Measurements from ENCODE around the gene TLE1.

- no peak for TF ChIP-seq CTCF (IDR thresholded peaks at IDR 0.05)
- TF ChIP-seq CBFB (CRISPR knock-in tag; IDR thresholded peaks at IDR 0.05; ENCODE audit: low read depth) = no peak
- no peak for TF ChIP-seq IRF2 (CRISPR knock-in tag; IDR thresholded peaks at IDR 0.05; ENCODE audit: borderline replicate concordance, low read depth)
- TF ChIP-seq USF2 (CRISPR knock-in tag; IDR thresholded peaks at IDR 0.05) = no peak
- no peak for TF ChIP-seq MLX (CRISPR knock-in tag; IDR thresholded peaks at IDR 0.05)
- no peak for TF ChIP-seq CREB1 (CRISPR knock-in tag; IDR thresholded peaks at IDR 0.05)
- TF ChIP-seq JUN (CRISPR knock-in tag; IDR thresholded peaks at IDR 0.05) = no peak
- no peak for TF ChIP-seq CREM (CRISPR knock-in tag; IDR thresholded peaks at IDR 0.05)
- no peak for TF ChIP-seq MAX (CRISPR knock-in tag; IDR thresholded peaks at IDR 0.05)
- no peak for TF ChIP-seq TP53 (CRISPR knock-in tag; IDR thresholded peaks at IDR 0.05)
- TF ChIP-seq ESRRA (CRISPR knock-in tag; IDR thresholded peaks at IDR 0.05; ENCODE audit: borderline replicate concordance) = no peak
- TF ChIP-seq HMGXB4 (CRISPR knock-in tag; IDR thresholded peaks at IDR 0.05) = no peak
- TF ChIP-seq AFF4 (CRISPR knock-in tag; IDR thresholded peaks at IDR 0.05; ENCODE audit: borderline replicate concordance) = no peak
These were observed 27.1 kb upstream of the TLE1 start for GRCh38 chr9:81716409-81716808.
